ENCODE measurements around the gene NSF.

GRCh38 chr17:46733837-46734475 is 143.5 kb downstream of the NSF start:
- TF ChIP-seq CTCF (IDR thresholded peaks at IDR 0.05) (no peak), POLR2A (IDR thresholded peaks at IDR 0.05) (no peak)

All from adrenal gland (tissue), 5 donors.